SK-N-SH treated with all-trans-retinoic acid at 6 μM for 48 hours (cell line): Measurements from ENCODE around the gene MC1R.

Experiments
- ATAC-seq: fragments of 200-7000 bp; cut with Tn5 transposase; 3 replicates; pipeline ENCODE4 v1.9.1; 2020; ENCODE audit warnings: mild to moderate bottlenecking, moderate library complexity
- ARNTL ChIP-seq: fragments of 450-650 bp; formaldehyde crosslinking; IDR thresholded peaks from 2 replicates; pipeline ENCODE4 v1.5.0; 2020; ENCODE audit warnings: low read depth, mild to moderate bottlenecking, moderate library complexity, borderline replicate concordance
- BACH2 ChIP-seq: fragments of 250-450 bp; sonication (Bioruptor Pico); IDR thresholded peaks from 2 replicates; pipeline ENCODE4 v1.9.0; 2021; ENCODE audit warnings: mild to moderate bottlenecking, borderline replicate concordance
- CSDC2 ChIP-seq: fragments of 250-450 bp; sonication (Bioruptor Pico); IDR thresholded peaks from 2 replicates; pipeline ENCODE4 v1.5.0; 2020; ENCODE audit warnings: mild to moderate bottlenecking, moderate library complexity
- ESRRG ChIP-seq: fragments of 250-450 bp; sonication (Bioruptor Pico); IDR thresholded peaks from 2 replicates; pipeline ENCODE4 v1.6.1; 2021; ENCODE audit warnings: mild to moderate bottlenecking
- GLIS3 ChIP-seq: fragments of 250-450 bp; sonication (Bioruptor Pico); IDR thresholded peaks from 2 replicates; pipeline ENCODE4 v1.5.0; 2020; ENCODE audit warnings: mild to moderate bottlenecking, moderate library complexity
- ISL1 ChIP-seq: fragments of 250-450 bp; sonication (Bioruptor Pico); IDR thresholded peaks from 2 replicates; pipeline ENCODE4 v2.1.2; 2022; ENCODE audit warnings: mild to moderate bottlenecking, moderate library complexity
- OSR1 ChIP-seq: fragments of 250-450 bp; sonication (Bioruptor Pico); IDR thresholded peaks from 2 replicates; pipeline ENCODE4 v1.8.0; 2022; ENCODE audit warnings: moderate library complexity, mild to moderate bottlenecking, inconsistent platforms
- PATZ1 ChIP-seq: fragments of 250-450 bp; sonication (Bioruptor Pico); IDR thresholded peaks from 2 replicates; pipeline ENCODE4 v1.8.0; 2020; ENCODE audit warnings: mild to moderate bottlenecking, moderate library complexity, borderline replicate concordance
- POU6F1 ChIP-seq: fragments of 250-450 bp; sonication (Bioruptor Pico); IDR thresholded peaks from 2 replicates; pipeline ENCODE4 v1.8.0; 2021; ENCODE audit warnings: low read depth, mild to moderate bottlenecking, moderate library complexity, borderline replicate concordance
- PPARA ChIP-seq: fragments of 250-450 bp; sonication (Bioruptor Pico); IDR thresholded peaks from 2 replicates; pipeline ENCODE4 v1.5.0; 2020; ENCODE audit warnings: mild to moderate bottlenecking, borderline replicate concordance
- SNAI2 ChIP-seq: fragments of 250-450 bp; sonication (Bioruptor Pico); IDR thresholded peaks from 2 replicates; pipeline ENCODE4 v1.5.0; 2020; ENCODE audit warnings: mild to moderate bottlenecking, moderate library complexity
- TCF4 ChIP-seq: fragments of 250-450 bp; sonication (Bioruptor Pico); IDR thresholded peaks from 2 replicates; pipeline ENCODE4 v1.8.0; 2021; ENCODE audit warnings: mild to moderate bottlenecking, moderate library complexity, borderline replicate concordance
- TOX ChIP-seq: fragments of 250-450 bp; sonication (Bioruptor Pico); IDR thresholded peaks from 2 replicates; pipeline ENCODE4 v1.8.0; 2021; ENCODE audit warnings: mild to moderate bottlenecking, moderate library complexity, borderline replicate concordance
- ZC3H10 ChIP-seq: fragments of 250-450 bp; sonication (Bioruptor Pico); IDR thresholded peaks from 2 replicates; pipeline ENCODE4 v1.5.1; 2021; ENCODE audit warnings: mild to moderate bottlenecking, moderate library complexity
- ZFP3 ChIP-seq: fragments of 250-450 bp; sonication (Bioruptor Pico); IDR thresholded peaks from 2 replicates; pipeline ENCODE4 v1.5.0; 2020; ENCODE audit warnings: mild to moderate bottlenecking, moderate library complexity
- ZFP30 ChIP-seq: fragments of 450-650 bp; formaldehyde crosslinking; IDR thresholded peaks from 2 replicates; pipeline ENCODE4 v1.5.0; 2022; ENCODE audit warnings: mild to moderate bottlenecking, moderate library complexity
- ZNF8 ChIP-seq: fragments of 450-650 bp; formaldehyde crosslinking; IDR thresholded peaks from 2 replicates; pipeline ENCODE4 v1.5.0; 2020; ENCODE audit warnings: mild to moderate bottlenecking, moderate library complexity
- TF ChIP-seq, protein P1 (sequence below): fragments of 250-450 bp; sonication (Bioruptor Pico); IDR thresholded peaks from 2 replicates; pipeline ENCODE4 v1.5.1; 2020; ENCODE audit warnings: low read depth, mild to moderate bottlenecking, moderate library complexity
- TF ChIP-seq, protein P2 (sequence below): fragments of 250-450 bp; sonication (Bioruptor Pico); IDR thresholded peaks from 2 replicates; pipeline ENCODE4 v1.5.1; 2021; ENCODE audit warnings: mild to moderate bottlenecking, moderate library complexity

The MC1R gene

DNA sequence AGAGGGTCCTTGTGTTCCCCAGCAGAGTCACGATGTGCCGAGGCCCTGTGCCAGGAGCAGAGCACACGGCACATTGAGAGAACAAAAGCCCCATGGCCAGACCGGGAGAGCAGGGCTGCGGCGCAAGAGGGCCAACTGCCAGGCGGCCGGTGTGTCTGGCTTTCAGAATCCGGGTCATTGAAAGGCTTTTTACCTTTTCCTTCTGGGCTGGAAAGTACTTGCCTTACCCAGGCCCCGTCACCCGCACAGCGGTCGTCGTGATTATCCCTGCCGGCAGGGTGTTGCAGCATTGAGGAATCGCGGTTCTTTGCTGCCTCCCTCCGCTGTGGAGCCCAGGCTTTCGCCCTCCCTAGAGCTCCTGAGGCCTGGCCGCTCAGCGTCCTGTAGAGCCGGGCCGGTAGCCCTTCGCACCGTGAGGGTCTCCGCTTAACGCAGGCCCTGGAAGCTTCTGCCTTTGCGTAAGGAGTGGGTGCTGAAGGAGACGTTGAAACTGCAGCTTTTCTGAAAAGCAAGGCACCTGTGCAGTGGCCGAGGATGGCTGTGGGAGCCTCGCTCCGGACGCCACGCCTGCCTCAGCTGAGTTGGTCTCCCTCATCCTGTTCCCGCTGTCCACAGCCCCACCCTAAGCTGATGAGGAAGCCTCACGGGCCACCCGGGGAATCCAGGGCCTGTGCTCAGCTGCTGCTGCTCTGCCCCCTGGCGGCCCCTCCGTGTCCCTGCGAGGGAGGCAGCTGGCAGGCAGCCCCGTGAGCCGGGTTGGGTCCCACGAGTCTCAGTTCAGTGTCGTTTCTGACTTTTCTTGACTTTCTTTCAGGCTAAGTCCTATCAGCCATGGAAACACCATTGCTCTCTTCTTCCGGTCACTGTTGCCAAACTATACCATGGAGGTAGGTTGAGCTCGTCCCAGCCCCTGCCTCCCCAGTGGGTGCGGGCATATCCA, 8.6 kb upstream of the MC1R start:
- TF ChIP-seq TCF4 (no peak), ZFP3 (CRISPR knock-in tag) (no peak), ARNTL (CRISPR knock-in tag) (no peak), ISL1 (no peak), ZC3H10 (no peak), SNAI2 (CRISPR knock-in tag) (no peak), PPARA (CRISPR knock-in tag) (no peak), ZNF8 (CRISPR knock-in tag) (no peak), ZFP30 (no peak), BACH2 (no peak), ESRRG (no peak)
- TF ChIP-seq, protein P1, sequence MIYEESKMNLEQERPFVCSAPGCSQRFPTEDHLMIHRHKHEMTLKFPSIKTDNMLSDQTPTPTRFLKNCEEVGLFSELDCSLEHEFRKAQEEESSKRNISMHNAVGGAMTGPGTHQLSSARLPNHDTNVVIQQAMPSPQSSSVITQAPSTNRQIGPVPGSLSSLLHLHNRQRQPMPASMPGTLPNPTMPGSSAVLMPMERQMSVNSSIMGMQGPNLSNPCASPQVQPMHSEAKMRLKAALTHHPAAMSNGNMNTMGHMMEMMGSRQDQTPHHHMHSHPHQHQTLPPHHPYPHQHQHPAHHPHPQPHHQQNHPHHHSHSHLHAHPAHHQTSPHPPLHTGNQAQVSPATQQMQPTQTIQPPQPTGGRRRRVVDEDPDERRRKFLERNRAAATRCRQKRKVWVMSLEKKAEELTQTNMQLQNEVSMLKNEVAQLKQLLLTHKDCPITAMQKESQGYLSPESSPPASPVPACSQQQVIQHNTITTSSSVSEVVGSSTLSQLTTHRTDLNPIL (CRISPR knock-in tag) = no peak
- ATAC-seq = peak; percentile 85

DNA sequence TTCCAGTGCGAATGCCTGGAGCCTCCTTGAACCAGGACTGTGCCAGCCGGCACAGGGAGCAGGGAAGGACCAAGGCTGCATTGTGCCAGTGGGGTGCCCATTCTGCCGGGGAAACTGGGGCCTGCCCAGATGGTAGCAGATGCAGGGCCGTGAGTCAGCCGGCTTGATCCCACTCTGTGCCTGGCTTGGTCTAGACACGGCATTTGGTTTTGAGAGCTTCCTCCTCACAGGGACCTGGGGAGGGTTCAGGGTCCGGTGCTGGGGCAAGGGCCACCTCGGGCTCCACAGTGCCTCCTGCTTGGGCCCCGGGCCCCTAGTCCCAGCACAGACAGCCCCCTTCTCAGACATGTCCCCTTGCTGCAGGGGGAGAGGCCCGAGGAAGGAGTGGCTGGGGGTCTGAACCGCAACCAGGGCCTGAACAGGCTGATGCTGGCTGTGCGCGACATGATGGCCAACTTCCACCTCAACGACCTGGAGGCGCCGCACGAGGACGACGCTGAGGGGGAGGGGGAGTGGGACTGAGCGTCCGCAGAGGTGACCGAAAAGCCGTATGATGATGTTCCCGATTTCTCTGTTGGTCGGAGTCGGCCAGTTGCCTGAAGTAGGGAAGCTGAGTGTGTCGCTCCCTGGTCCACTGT, 7.8 kb upstream of the MC1R start:
- ATAC-seq = no peak
- TF ChIP-seq TOX (CRISPR knock-in tag) = no peak
- TF ChIP-seq PPARA (CRISPR knock-in tag) = no peak
- no peak for TF ChIP-seq TCF4
- TF ChIP-seq ISL1 = no peak
- no peak for TF ChIP-seq CSDC2 (CRISPR knock-in tag)
- TF ChIP-seq ZNF8 (CRISPR knock-in tag) = no peak
- TF ChIP-seq ZFP30 = no peak

GRCh38 chr16:89911375-89911774, 7.3 kb upstream of the MC1R start:
- no peak for ATAC-seq
- TF ChIP-seq, protein P1 (CRISPR knock-in tag) = no peak
- TF ChIP-seq ISL1 (no peak), OSR1 (CRISPR knock-in tag) (no peak), GLIS3 (CRISPR knock-in tag) (no peak), POU6F1 (CRISPR knock-in tag) (no peak), TCF4 (no peak), PATZ1 (CRISPR knock-in tag) (no peak)
- TF ChIP-seq, protein P2, sequence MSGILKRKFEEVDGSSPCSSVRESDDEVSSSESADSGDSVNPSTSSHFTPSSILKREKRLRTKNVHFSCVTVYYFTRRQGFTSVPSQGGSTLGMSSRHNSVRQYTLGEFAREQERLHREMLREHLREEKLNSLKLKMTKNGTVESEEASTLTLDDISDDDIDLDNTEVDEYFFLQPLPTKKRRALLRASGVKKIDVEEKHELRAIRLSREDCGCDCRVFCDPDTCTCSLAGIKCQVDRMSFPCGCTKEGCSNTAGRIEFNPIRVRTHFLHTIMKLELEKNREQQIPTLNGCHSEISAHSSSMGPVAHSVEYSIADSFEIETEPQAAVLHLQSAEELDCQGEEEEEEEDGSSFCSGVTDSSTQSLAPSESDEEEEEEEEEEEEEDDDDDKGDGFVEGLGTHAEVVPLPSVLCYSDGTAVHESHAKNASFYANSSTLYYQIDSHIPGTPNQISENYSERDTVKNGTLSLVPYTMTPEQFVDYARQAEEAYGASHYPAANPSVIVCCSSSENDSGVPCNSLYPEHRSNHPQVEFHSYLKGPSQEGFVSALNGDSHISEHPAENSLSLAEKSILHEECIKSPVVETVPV (CRISPR knock-in tag) = no peak

DNA sequence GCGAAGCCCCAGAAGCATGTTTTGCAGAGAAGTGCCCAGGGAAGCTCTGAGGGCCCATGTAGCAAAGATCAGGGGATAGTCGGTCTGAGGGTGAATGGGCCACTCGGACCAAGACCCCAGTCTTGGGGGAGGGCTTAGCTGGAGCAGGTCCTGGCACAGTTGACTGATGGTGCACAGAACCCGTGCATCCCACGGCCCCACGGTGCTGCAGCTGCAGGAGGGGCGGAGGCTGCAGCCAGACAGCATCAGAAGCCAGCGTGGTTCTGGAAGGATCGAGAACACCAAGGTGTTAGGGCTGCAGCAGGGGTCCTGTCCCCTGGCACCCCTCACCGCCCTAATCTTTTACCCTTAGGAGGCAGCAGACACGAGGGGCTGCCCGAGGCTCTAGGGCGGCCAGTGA, 6.5 kb upstream of the MC1R start:
- TF ChIP-seq ZC3H10 = no peak
- TF ChIP-seq ESRRG = no peak
- no peak for ATAC-seq
